Large intestine (tissue), 3 donors: ENCODE data around the gene NSD2. TPM values are rescaled to one million over a fixed set of nuclear protein-coding genes. Genes with fewer than 3 reads are reported as not detected.

Experiments used
- DNase-seq, 2 donors: peaks; one replicate each; pipeline versions ENCODE4 v3.0.0 to v3.0.0-alpha.2; 2013
- H3K27ac ChIP-seq: one replicate; pipeline ENCODE4 v1.5.1; 2013; ENCODE audit warnings: low read length
- H3K27me3 ChIP-seq: 2 replicates; pipeline ENCODE4 v1.6.1; 2013; ENCODE audit warnings: low read length; ENCODE audit not compliant: control insufficient read depth, insufficient read depth
- H3K36me3 ChIP-seq: 2 replicates; pipeline ENCODE4 v1.6.1; 2013; ENCODE audit warnings: low read length; ENCODE audit not compliant: control insufficient read depth, insufficient read depth
- H3K4me1 ChIP-seq: one replicate; pipeline ENCODE4 v1.6.1; 2013; ENCODE audit warnings: low read length; ENCODE audit not compliant: control insufficient read depth, insufficient read depth
- H3K4me3 ChIP-seq: one replicate; pipeline ENCODE4 v1.5.1; 2013; ENCODE audit warnings: low read length
- H3K9me3 ChIP-seq: one replicate; pipeline ENCODE4 v1.6.1; 2013; ENCODE audit warnings: mild to moderate bottlenecking, low read depth, low read length, moderate library complexity; ENCODE audit not compliant: control insufficient read depth
- WGBS: methylation state at CpG from one replicate; pipeline ENCODE4 v1.1.5; 2013; ENCODE audit warnings: low lambda C conversion rate; ENCODE audit not compliant: insufficient coverage; 5-methylcytosine and 5-hydroxymethylcytosine counted together
- polyA plus RNA-seq: library from polyadenylated mRNA; unstranded; fragments of 120-200 nt; gene quantifications from one replicate; pipeline ENCODE4 v1.2.1, GENCODE V29; 2013

The NSD2 gene
- polyA plus RNA-seq, 1 donor = 49.6 TPM

DNA sequence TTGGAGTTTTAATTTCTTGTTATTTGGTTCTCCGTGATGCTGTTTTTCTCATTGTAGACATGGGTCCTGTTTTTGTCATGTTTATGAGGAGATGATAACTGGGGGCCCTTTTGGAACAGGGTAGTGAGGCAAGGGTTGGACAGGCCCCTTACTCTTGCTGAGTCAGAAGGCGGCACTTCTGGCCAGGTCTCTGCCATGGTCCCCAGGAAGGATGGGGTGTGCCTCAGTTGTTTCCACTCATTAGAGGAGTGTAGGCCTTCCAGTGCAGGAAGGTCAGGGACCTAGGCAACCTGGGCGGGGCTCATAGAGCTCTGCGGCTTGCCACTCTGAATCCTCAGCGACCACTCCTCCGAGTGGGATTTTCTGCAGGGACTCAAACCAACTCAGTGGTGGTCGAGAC is 69.4 kb downstream of the NSD2 start:
- Histone ChIP-seq H3K27me3 (no peaks in the 10 kb centered on the region), H3K9me3 (no peaks in the 10 kb centered on the region), H3K4me3 (no peak overlapping the region), H3K36me3 (peaks cover 48% of the 10 kb centered on the region), H3K4me1 (no peaks in the 10 kb centered on the region), H3K27ac (no peak overlapping the region)
- DNase-seq = no peak
- no CpG with 5 or more reads among the region's 7 CpGs for WGBS

DNA sequence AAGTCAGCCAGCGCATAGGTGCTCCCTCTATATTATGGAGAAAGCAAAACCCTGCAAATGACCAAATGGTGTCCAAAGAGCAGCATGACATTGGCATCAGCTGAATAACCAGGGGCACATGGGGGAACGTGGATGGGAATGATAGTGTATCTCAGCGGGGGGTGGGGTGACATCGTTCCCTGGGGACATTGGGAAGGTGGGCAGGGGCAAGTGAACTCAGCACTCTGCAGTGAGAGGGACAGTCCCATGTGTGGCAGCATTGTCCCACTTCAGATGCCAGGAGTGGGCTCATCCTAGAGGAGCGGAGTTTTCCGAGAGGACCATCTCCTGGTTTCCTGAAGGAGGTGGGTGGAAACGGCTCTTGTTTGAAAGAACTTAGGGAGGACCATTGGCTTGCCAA is 72.7 kb downstream of the NSD2 start:
- DNase-seq = no peak
- no CpG with 5 or more reads among the region's 7 CpGs for WGBS
- no peaks in the 10 kb centered on the region for H3K9me3 ChIP-seq
- H3K36me3 ChIP-seq = peaks cover 41% of the 10 kb centered on the region
- no peak overlapping the region for H3K4me3 ChIP-seq
- H3K27ac ChIP-seq = no peak overlapping the region
- no peaks in the 10 kb centered on the region for H3K4me1 ChIP-seq
- no peaks in the 10 kb centered on the region for H3K27me3 ChIP-seq

DNA sequence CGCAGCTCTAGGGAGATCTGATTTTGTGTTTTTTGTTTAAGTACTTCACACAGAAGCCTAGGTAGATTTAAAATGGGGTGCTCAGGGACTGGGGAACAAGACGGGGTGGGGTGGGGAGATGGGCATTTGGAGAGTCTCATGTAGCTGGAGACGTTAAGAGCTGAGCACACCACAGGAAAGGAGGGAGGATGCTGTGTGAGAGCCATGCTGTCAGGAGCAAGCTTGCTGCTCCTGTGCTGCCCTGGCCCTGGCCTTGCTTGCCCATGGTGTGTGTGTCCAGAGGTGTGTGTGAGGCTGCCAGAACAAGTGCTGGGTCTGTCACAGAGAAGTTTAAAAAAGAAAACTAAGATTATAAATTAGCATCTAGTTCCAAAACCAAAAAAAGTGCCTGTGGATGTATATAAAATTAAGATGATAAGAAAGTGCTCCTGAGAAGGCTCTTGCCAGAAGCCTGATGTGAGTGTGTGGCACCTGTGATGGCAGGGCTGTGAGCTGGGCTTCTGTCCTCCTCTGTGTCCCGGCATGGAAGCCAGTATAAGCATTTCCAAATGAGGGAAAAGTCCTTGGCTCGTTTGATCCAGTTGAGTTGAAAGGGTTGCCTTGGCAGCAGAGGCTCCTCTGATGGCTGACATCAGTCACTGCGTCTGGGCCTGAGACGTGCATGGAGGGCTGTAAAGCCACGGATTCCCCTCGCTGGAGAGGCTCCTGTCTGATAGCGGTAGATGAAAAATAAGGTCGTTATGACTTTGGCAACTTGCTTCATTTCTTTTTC is 74.1 kb downstream of the NSD2 start:
- Histone ChIP-seq H3K4me1 (no peaks in the 10 kb centered on the region), H3K27me3 (no peaks in the 10 kb centered on the region), H3K4me3 (no peak overlapping the region), H3K9me3 (no peaks in the 10 kb centered on the region), H3K36me3 (peaks cover 42% of the 10 kb centered on the region), H3K27ac (no peak overlapping the region)
- WGBS = no CpG with 5 or more reads among the region's 11 CpGs
- DNase-seq = no peak

GRCh38 chr4:1945912-1946311 is 74.7 kb downstream of the NSD2 start:
- no peak for DNase-seq
- Histone ChIP-seq H3K4me3 (no peak overlapping the region), H3K4me1 (no peaks in the 10 kb centered on the region), H3K27me3 (no peaks in the 10 kb centered on the region), H3K27ac (no peak overlapping the region), H3K36me3 (peaks cover 41% of the 10 kb centered on the region), H3K9me3 (no peaks in the 10 kb centered on the region)
- no CpG with 5 or more reads among the region's 1 CpG for WGBS

GRCh38 chr4:1948232-1948631 is 77.0 kb downstream of the NSD2 start:
- H3K9me3 ChIP-seq = no peaks in the 10 kb centered on the region
- H3K36me3 ChIP-seq = peaks cover 49% of the 10 kb centered on the region
- no peaks in the 10 kb centered on the region for H3K27me3 ChIP-seq

DNA sequence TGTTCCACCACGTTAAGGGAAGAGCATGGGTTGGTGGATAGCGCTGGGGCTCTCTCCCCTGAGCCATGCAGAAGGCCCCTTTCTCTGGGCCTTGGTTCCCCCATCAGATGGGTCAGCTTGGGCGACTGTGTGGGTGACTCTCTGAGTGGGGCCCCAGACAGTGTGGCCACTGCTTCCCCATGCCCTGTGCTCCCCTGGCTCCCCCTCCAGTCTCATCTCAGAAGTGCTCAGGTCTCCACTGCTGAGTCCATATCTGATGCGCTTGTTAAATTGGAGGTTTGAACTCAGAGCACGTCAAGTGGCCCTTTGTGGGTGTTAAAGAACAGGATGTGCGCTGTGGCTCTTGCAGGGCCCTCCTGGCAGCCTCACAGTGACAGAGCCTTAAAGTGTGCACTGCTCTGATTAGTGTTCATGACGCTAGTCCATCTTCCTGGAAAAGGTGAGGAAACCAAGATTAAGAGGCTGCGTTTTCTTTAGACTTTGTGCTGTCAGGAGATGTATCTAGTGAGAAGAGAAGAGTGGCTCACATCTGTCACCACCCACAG is 77.8 kb downstream of the NSD2 start:
- no peaks in the 10 kb centered on the region for H3K27me3 ChIP-seq
- H3K4me3 ChIP-seq = no peak overlapping the region
- H3K36me3 ChIP-seq = peaks cover 45% of the 10 kb centered on the region
- no peaks in the 10 kb centered on the region for H3K4me1 ChIP-seq
- no CpG with 5 or more reads among the region's 8 CpGs for WGBS
- no peak for DNase-seq
- no peak overlapping the region for H3K27ac ChIP-seq
- no peaks in the 10 kb centered on the region for H3K9me3 ChIP-seq

More at GRCh38 chr4:1948232-1948631, 77.0 kb downstream of the NSD2 start:
- Histone ChIP-seq H3K27ac (no peak overlapping the region), H3K4me3 (no peak overlapping the region), H3K4me1 (no peaks in the 10 kb centered on the region)
- no CpG with 5 or more reads among the region's 16 CpGs for WGBS
- no peak for DNase-seq

GRCh38 chr4:1950369-1950768 is 79.2 kb downstream of the NSD2 start:
- H3K27me3 ChIP-seq = no peaks in the 10 kb centered on the region
- no CpG with 5 or more reads among the region's 10 CpGs for WGBS
- no peak overlapping the region for H3K27ac ChIP-seq
- peaks cover 56% of the 10 kb centered on the region for H3K36me3 ChIP-seq
- DNase-seq = no peak
- H3K4me3 ChIP-seq = no peak overlapping the region
- H3K9me3 ChIP-seq = no peaks in the 10 kb centered on the region
- H3K4me1 ChIP-seq = no peaks in the 10 kb centered on the region

DNA sequence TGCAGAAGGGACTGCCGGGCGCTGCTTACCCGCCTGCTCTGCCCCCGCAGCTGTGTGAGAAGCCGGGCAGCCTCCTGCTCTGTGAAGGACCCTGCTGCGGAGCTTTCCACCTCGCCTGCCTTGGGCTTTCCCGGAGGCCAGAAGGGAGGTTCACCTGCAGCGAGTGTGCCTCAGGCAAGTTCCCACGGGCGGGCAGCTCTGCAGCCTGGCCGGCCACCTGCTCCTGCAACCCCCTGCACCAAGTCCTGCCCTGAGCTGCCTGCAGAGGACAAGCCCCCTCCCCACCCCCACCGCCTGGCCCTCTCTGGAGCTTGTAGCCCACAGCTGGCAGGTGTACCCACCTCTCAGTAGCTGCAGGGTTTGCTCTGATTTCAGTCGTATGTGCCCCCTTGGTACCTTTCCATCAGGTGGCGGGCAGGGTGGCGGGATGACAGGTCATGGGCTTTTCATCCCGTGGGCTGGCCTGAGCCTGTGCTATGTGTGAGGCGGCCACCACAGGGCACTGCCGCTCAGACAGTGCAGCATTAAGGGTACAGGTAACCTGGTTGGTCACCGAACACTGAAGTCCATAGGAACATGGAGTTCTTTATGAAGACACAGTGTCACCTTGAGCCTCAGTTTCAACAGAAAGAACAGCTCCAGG is 81.0 kb downstream of the NSD2 start:
- Histone ChIP-seq H3K4me3 (no peak overlapping the region), H3K4me1 (no peaks in the 10 kb centered on the region), H3K27me3 (no peaks in the 10 kb centered on the region), H3K36me3 (peaks cover 66% of the 10 kb centered on the region), H3K27ac (no peak overlapping the region), H3K9me3 (no peaks in the 10 kb centered on the region)
- WGBS = no CpG with 5 or more reads among the region's 20 CpGs
- DNase-seq = no peak

- H3K4me3 ChIP-seq = no peak overlapping the region
- no peaks in the 10 kb centered on the region for H3K27me3 ChIP-seq
- DNase-seq = no peak
- H3K36me3 ChIP-seq = peaks cover 70% of the 10 kb centered on the region
- WGBS = no CpG with 5 or more reads among the region's 5 CpGs
- no peaks in the 10 kb centered on the region for H3K9me3 ChIP-seq
- H3K4me1 ChIP-seq = no peaks in the 10 kb centered on the region
- no peak overlapping the region for H3K27ac ChIP-seq
These were observed 81.5 kb downstream of the NSD2 start for GRCh38 chr4:1952719-1953118.

DNA sequence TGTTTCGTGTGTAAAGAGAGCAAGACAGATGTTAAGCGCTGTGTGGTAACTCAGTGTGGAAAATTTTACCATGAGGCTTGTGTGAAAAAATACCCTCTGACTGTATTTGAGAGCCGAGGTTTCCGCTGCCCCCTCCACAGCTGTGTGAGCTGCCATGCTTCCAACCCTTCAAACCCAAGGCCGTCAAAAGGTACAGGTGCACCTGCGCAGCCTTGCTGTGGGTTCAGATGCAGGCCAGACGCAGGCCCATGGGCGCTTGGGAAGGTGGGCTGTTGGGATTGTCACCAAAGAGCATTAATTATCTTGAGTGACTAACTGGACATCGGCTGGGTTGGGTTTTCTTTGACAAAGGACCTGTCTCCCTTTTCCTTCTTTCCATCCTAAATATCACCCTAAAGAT is 82.1 kb downstream of the NSD2 start:
- Histone ChIP-seq H3K4me1 (no peaks in the 10 kb centered on the region), H3K27ac (no peak overlapping the region), H3K4me3 (no peak overlapping the region), H3K36me3 (peaks cover 76% of the 10 kb centered on the region), H3K9me3 (no peaks in the 10 kb centered on the region), H3K27me3 (no peaks in the 10 kb centered on the region)
- WGBS = no CpG with 5 or more reads among the region's 9 CpGs
- DNase-seq = no peak
